ENCODE data around the gene HOXB5.

Gene HOXB5

GRCh38 chr17:48545539-48545938, 48.0 kb downstream of the HOXB5 start:
- H3K9ac ChIP-seq (ENCODE audit: low read length): no peak overlapping the region
- no peak overlapping the region for H3K27ac ChIP-seq (ENCODE audit: low read depth, low read length, poor library complexity, severe bottlenecking)
- no peaks in the 10 kb centered on the region for H3K9me3 ChIP-seq (ENCODE audit: low read length)
- H3K4me2 ChIP-seq (ENCODE audit: low read length): no peak overlapping the region
- no peaks in the 10 kb centered on the region for H3K79me2 ChIP-seq (ENCODE audit: insufficient read depth, low read length)
- H4K20me1 ChIP-seq (ENCODE audit: insufficient read depth, low read length): no peaks in the 10 kb centered on the region
- H3K9me2 ChIP-seq (ENCODE audit: low read depth, low read length): no peaks in the 10 kb centered on the region
- H3K27me3 ChIP-seq (ENCODE audit: insufficient read depth, low read length): no peaks in the 10 kb centered on the region
- H2AFZ ChIP-seq (ENCODE audit: low read length): no peak overlapping the region
- H3F3A ChIP-seq (ENCODE audit: insufficient read depth, low read length): no peaks in the 10 kb centered on the region
- H3K4me1 ChIP-seq (ENCODE audit: insufficient read depth, low read length, severe bottlenecking): no peaks in the 10 kb centered on the region
- TF ChIP-seq EZH2 (IDR thresholded peaks at IDR 0.05; ENCODE audit: borderline replicate concordance, low read length) (no peak), CTCF (IDR thresholded peaks at IDR 0.05; ENCODE audit: low read length) (no peak)
- H3K36me3 ChIP-seq (ENCODE audit: insufficient read depth, low read length): no peaks in the 10 kb centered on the region
- no peak overlapping the region for H3K4me3 ChIP-seq (ENCODE audit: low read depth, low read length, poor library complexity, severe bottlenecking)

GRCh38 chr17:48545022-48545375, 48.6 kb downstream of the HOXB5 start, which contains the start of gene HOXB2:
HOXB2 (minus strand) TSS chr17:48545109; CDS start chr17:48544911, 198 bp downstream.
- TF ChIP-seq CTCF (IDR thresholded peaks at IDR 0.05; ENCODE audit: low read length): no peak
- no peak for TF ChIP-seq EZH2 (IDR thresholded peaks at IDR 0.05; ENCODE audit: borderline replicate concordance, low read length)
- Histone ChIP-seq H3K27me3 (ENCODE audit: insufficient read depth, low read length) (no peaks in the 10 kb centered on the region), H3K79me2 (ENCODE audit: insufficient read depth, low read length) (no peaks in the 10 kb centered on the region), H3K9me3 (ENCODE audit: low read length) (no peaks in the 10 kb centered on the region), H3K4me1 (ENCODE audit: insufficient read depth, low read length, severe bottlenecking) (no peaks in the 10 kb centered on the region), H3K9ac (ENCODE audit: low read length) (no peak within 1 kb of the TSS), H3K4me2 (ENCODE audit: low read length) (no peak within 1 kb of the TSS), H3F3A (ENCODE audit: insufficient read depth, low read length) (no peaks in the 10 kb centered on the region), H3K36me3 (ENCODE audit: insufficient read depth, low read length) (no peaks in the 10 kb centered on the region), H3K27ac (ENCODE audit: low read depth, low read length, poor library complexity, severe bottlenecking) (no peak within 1 kb of the TSS), H4K20me1 (ENCODE audit: insufficient read depth, low read length) (no peaks in the 10 kb centered on the region), H2AFZ (ENCODE audit: low read length) (no peak within 1 kb of the TSS), H3K9me2 (ENCODE audit: low read depth, low read length) (no peaks in the 10 kb centered on the region), H3K4me3 (ENCODE audit: low read depth, low read length, poor library complexity, severe bottlenecking) (no peak within 1 kb of the TSS)

- Histone ChIP-seq H3K9ac (ENCODE audit: low read length) (no peak overlapping the region), H4K20me1 (ENCODE audit: insufficient read depth, low read length) (no peaks in the 10 kb centered on the region), H3K9me2 (ENCODE audit: low read depth, low read length) (no peaks in the 10 kb centered on the region), H3F3A (ENCODE audit: insufficient read depth, low read length) (no peaks in the 10 kb centered on the region), H3K36me3 (ENCODE audit: insufficient read depth, low read length) (no peaks in the 10 kb centered on the region), H3K4me3 (ENCODE audit: low read depth, low read length, poor library complexity, severe bottlenecking) (no peak overlapping the region), H2AFZ (ENCODE audit: low read length) (no peak overlapping the region), H3K4me2 (ENCODE audit: low read length) (no peak overlapping the region), H3K27ac (ENCODE audit: low read depth, low read length, poor library complexity, severe bottlenecking) (no peak overlapping the region), H3K4me1 (ENCODE audit: insufficient read depth, low read length, severe bottlenecking) (no peaks in the 10 kb centered on the region), H3K27me3 (ENCODE audit: insufficient read depth, low read length) (no peaks in the 10 kb centered on the region), H3K9me3 (ENCODE audit: low read length) (no peaks in the 10 kb centered on the region), H3K79me2 (ENCODE audit: insufficient read depth, low read length) (no peaks in the 10 kb centered on the region)
- TF ChIP-seq CTCF (IDR thresholded peaks at IDR 0.05; ENCODE audit: low read length): no peak
- no peak for TF ChIP-seq EZH2 (IDR thresholded peaks at IDR 0.05; ENCODE audit: borderline replicate concordance, low read length)
Measured at GRCh38 chr17:48544349-48545021, 49.1 kb downstream of the HOXB5 start.
